ENCODE measurements around the gene ZNF219. TPM values are rescaled to one million over a fixed set of nuclear protein-coding genes. Genes with fewer than 3 reads are reported as not detected.

ZNF219 gene
- total RNA-seq, 4 donors from 2014 or later, result 44.2 to 70.0 (median 56.7) TPM

- no peak overlapping the region for H3K27ac ChIP-seq
- WGBS, result 41% methylated on average over 10 of the region's 11 CpGs
Observed at GRCh38 chr14:21083565-21084325, 14.7 kb downstream of the ZNF219 start.

DNA sequence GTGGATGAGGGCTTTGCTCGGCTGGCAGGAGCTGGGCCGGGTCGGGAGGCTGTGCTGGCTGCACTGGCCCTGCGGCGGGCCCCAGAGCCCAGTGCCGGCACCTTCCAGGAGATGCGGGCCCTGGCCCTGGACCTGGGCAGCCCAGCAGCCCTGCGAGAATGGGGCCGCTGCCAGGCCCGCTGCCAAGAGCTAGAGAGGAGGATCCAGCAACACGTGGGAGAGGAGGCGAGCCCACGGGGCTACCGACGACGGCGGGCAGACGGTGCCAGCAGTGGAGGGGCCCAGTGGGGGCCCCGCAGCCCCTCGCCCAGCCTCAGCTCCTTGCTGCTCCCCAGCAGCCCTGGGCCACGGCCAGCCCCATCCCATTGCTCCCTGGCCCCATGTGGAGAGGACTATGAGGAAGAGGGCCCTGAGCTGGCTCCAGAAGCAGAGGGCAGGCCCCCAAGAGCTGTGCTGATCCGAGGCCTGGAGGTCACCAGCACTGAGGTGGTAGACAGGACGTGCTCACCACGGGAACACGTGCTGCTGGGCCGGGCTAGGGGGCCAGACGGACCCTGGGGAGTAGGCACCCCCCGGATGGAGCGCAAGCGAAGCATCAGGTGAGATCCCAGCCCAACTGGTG lies 16.8 kb downstream of the ZNF219 start:
- no peak overlapping the region for H3K27ac ChIP-seq
- TF ChIP-seq EP300 (IDR thresholded peaks at IDR 0.05), result no peak
- TF ChIP-seq POLR2AphosphoS5 (IDR thresholded peaks at IDR 0.05), result no peak
- TF ChIP-seq, protein P1, sequence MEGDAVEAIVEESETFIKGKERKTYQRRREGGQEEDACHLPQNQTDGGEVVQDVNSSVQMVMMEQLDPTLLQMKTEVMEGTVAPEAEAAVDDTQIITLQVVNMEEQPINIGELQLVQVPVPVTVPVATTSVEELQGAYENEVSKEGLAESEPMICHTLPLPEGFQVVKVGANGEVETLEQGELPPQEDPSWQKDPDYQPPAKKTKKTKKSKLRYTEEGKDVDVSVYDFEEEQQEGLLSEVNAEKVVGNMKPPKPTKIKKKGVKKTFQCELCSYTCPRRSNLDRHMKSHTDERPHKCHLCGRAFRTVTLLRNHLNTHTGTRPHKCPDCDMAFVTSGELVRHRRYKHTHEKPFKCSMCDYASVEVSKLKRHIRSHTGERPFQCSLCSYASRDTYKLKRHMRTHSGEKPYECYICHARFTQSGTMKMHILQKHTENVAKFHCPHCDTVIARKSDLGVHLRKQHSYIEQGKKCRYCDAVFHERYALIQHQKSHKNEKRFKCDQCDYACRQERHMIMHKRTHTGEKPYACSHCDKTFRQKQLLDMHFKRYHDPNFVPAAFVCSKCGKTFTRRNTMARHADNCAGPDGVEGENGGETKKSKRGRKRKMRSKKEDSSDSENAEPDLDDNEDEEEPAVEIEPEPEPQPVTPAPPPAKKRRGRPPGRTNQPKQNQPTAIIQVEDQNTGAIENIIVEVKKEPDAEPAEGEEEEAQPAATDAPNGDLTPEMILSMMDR (IDR thresholded peaks at IDR 0.05), result no peak
- no peak for TF ChIP-seq POLR2A (IDR thresholded peaks at IDR 0.05)
- no peaks in the 10 kb centered on the region for H3K9me3 ChIP-seq
- peaks cover 13% of the 10 kb centered on the region for H3K4me1 ChIP-seq
- 89% methylated on average over 9 of the region's 30 CpGs for WGBS
- no peak for DNase-seq (ENCODE audit: low spot score in 2 of 2)
- H3K27me3 ChIP-seq, result no peaks in the 10 kb centered on the region
- H3K4me3 ChIP-seq, result no peak overlapping the region
- peaks cover 75% of the 10 kb centered on the region for H3K36me3 ChIP-seq

More at GRCh38 chr14:21083565-21084325, 14.7 kb downstream of the ZNF219 start:
- DNase-seq (ENCODE audit: low spot score in 2 of 2), result no peak
- H3K9me3 ChIP-seq, result no peaks in the 10 kb centered on the region
- no peak overlapping the region for H3K4me3 ChIP-seq
- peaks cover 17% of the 10 kb centered on the region for H3K4me1 ChIP-seq
- no peak for TF ChIP-seq POLR2AphosphoS5 (IDR thresholded peaks at IDR 0.05)
- TF ChIP-seq, protein P1 (IDR thresholded peaks at IDR 0.05), result no peak
- TF ChIP-seq POLR2A (IDR thresholded peaks at IDR 0.05), result no peak
- no peak for TF ChIP-seq EP300 (IDR thresholded peaks at IDR 0.05)
- H3K36me3 ChIP-seq, result peaks cover 72% of the 10 kb centered on the region
- no peaks in the 10 kb centered on the region for H3K27me3 ChIP-seq

DNA sequence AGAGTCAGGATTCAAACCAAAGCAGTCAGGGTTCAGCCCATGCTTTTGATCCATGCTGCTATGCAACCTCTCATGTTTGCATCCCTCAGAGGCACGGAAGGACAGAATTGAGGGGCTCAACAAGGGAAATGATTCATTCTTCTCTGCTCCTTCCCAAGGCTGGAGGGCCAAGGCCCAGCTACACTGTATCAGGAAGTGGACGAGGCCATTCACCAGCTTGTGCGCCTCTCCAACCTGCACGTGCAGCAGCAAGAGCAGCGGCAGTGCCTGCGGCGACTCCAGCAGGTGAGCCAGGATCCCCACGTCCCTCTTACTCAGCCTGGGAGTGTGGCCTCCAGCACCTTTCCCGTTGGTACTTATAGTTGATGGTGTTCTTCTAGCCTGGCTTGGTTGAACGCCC lies 19.7 kb downstream of the ZNF219 start:
- Histone ChIP-seq H3K9me3 (no peaks in the 10 kb centered on the region), H3K36me3 (peaks cover 74% of the 10 kb centered on the region), H3K4me1 (no peaks in the 10 kb centered on the region), H3K27ac (no peak overlapping the region), H3K4me3 (no peak overlapping the region), H3K27me3 (no peaks in the 10 kb centered on the region)
- WGBS, result 85% methylated on average over 10 of the region's 10 CpGs
- DNase-seq (ENCODE audit: low spot score in 2 of 2), result no peak
- TF ChIP-seq, protein P1 (IDR thresholded peaks at IDR 0.05), result no peak
- TF ChIP-seq POLR2A (IDR thresholded peaks at IDR 0.05), result no peak
- TF ChIP-seq EP300 (IDR thresholded peaks at IDR 0.05), result no peak
- no peak for TF ChIP-seq POLR2AphosphoS5 (IDR thresholded peaks at IDR 0.05)

- no peak overlapping the region for H3K27ac ChIP-seq
- 96% methylated on average over 5 of the region's 5 CpGs for WGBS
- no peaks in the 10 kb centered on the region for H3K4me1 ChIP-seq
- no peaks in the 10 kb centered on the region for H3K27me3 ChIP-seq
- peaks cover 71% of the 10 kb centered on the region for H3K36me3 ChIP-seq
- H3K4me3 ChIP-seq, result no peak overlapping the region
- no peaks in the 10 kb centered on the region for H3K9me3 ChIP-seq
- TF ChIP-seq EP300 (IDR thresholded peaks at IDR 0.05) (no peak), POLR2A (IDR thresholded peaks at IDR 0.05) (no peak), POLR2AphosphoS5 (IDR thresholded peaks at IDR 0.05) (no peak)
- TF ChIP-seq, protein P1 (IDR thresholded peaks at IDR 0.05), result no peak
- DNase-seq (ENCODE audit: low spot score in 2 of 2), result no peak
Observed at GRCh38 chr14:21078287-21078686, 20.2 kb downstream of the ZNF219 start.

DNA sequence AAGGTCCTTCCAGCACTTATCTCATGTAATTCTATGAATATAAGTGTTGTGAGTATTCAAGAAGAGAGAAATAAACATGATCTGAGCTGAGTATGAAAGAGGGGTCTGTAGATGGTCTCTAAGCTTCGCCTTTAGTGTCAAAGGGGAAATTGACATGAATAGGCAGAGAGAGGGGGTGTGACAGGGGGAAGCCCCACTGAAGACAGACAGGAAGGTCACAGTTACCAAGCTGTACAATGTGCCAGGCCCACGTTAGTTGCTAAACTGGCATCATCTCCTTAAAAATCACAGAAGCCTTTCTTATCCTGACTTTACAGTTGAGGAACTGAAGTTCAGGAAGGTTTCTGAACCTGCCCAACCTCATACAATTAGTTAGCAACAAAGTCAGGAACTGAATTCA lies 20.8 kb downstream of the ZNF219 start:
- Histone ChIP-seq H3K4me1 (peaks cover 2% of the 10 kb centered on the region), H3K27ac (no peak overlapping the region), H3K4me3 (no peak overlapping the region), H3K27me3 (no peaks in the 10 kb centered on the region), H3K9me3 (no peaks in the 10 kb centered on the region), H3K36me3 (peaks cover 67% of the 10 kb centered on the region)
- WGBS, result 75% methylated on average over 2 of the region's 2 CpGs
- no peak for DNase-seq (ENCODE audit: low spot score in 2 of 2)
- no peak for TF ChIP-seq POLR2A (IDR thresholded peaks at IDR 0.05)
- TF ChIP-seq POLR2AphosphoS5 (IDR thresholded peaks at IDR 0.05), result no peak
- TF ChIP-seq, protein P1 (IDR thresholded peaks at IDR 0.05), result no peak
- no peak for TF ChIP-seq EP300 (IDR thresholded peaks at IDR 0.05)
